Activated CD4-positive, alpha-beta T cell treated with anti-CD3 and anti-CD28 coated beads, Interleukin-2, amount 50 U/mL, for 4 hours (primary cell): ENCODE results near the gene IL17B.

Experiments used
- DNase-seq, 2 experiments: peaks; one replicate each; pipeline ENCODE4 v3.0.0-alpha.2; 2020

IL17B gene, protein sequence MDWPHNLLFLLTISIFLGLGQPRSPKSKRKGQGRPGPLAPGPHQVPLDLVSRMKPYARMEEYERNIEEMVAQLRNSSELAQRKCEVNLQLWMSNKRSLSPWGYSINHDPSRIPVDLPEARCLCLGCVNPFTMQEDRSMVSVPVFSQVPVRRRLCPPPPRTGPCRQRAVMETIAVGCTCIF

DNA sequence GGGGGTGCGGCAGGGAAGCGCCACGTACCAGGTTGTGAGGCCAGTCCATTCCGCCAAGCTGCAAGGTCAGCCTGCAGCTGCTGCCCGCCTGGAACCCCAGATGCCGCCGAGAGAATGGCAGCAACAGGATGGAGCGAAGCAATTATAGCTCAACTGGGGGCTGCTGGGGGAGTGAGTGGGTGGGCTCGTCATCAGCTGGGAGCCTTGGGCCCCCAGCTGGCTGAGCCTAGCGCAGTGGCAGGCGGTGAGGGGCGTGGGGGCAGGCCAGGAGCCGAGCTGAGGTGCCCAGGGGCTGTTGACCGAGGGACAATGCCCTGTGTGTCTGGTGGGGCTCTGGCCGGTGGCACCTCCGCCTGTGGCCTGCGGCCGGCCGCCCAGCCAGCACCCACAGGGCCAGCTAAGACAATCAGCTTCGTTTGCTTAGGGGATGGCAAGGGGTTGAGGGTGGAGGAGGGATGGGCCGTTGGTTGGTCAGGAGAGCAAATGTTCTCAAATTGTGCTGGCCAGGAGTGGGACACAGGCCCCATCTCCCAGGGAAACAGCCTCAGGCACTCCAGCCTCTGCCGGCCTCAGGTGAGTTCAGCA lies at the start of gene IL17B:
IL17B (minus strand) TSS at position 116 of the 585 bp plus-strand sequence; CDS start at position 49, 67 bp downstream.
- DNase-seq, result no peak

DNA sequence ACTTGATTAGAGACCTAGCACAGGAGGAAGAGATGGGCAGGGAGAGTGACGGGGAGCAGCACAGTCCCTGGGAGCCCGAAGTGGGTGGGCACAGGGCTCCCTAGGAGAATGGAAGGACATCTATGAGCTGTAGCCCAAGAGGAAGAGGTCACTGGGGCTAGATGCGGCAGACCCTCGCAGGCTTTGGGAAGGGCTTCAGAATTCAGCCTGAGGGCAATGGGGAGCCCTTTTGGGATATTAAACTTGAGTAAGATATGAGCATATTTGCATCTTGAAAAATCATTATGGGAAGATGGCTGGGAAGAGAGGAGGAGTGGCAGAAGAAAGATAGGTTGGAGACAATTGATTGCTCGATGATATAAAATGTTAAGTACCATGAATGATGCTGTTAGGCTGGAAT lies 48.9 kb upstream of the IL17B start:
- DNase-seq, result no peak

DNA sequence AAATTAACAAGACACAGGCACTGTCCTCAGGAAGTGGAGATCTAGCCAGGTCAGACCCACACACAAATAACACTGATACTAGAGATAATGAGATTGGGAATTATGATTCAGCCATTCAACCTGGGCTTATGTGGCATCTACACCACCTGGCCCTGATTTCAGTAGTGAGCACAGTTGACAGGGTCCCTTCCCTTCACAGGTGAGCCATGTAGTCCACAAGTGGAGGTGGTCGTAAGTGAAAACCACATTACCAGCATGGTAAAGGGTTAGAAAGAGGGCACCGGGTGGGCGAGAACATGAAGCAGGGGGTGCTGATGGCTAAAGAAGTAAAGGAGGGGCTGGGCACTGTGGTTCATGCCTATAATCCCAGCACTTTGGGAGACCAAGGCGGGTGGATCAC lies 48.3 kb upstream of the IL17B start:
- no peak for DNase-seq

DNA sequence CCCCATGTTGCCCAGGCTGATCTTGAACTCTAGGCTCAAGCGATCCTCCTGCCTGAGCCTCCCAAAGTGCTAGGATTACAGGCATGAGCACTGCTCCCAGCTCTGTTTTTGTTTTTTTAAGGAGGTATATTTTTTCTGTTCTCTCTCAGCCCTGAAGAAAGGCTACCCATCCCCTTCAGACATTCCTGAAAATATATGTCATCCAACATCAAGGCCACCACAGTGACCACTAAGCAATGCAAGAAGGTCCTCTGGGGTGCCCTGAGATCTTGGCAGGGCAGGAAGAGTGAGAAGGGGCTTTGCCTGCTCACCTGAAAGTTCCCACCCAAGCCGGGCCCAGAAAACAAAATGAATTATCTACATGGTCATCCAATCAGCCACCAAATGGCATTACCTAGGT lies 47.8 kb upstream of the IL17B start:
- no peak for DNase-seq

DNA sequence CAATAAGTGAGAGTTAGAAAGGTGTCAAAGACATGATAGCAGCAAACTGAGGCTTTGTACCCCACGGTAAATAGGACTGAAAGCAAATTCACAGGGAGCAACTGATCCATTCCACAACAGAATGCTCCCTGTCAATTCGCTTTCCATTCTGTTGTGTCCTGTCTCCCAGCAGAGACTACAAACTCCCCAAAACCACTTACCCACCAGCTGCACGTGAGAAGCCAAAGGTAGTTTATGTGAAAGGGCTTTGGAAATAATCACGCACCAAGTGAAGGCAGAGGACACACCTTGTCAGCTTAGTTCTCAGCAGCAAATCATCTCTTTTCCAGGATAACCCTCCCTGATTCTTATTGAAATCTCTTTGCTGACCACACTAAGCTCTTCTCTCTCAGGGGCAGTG lies 46.6 kb upstream of the IL17B start:
- DNase-seq, result no peak

DNA sequence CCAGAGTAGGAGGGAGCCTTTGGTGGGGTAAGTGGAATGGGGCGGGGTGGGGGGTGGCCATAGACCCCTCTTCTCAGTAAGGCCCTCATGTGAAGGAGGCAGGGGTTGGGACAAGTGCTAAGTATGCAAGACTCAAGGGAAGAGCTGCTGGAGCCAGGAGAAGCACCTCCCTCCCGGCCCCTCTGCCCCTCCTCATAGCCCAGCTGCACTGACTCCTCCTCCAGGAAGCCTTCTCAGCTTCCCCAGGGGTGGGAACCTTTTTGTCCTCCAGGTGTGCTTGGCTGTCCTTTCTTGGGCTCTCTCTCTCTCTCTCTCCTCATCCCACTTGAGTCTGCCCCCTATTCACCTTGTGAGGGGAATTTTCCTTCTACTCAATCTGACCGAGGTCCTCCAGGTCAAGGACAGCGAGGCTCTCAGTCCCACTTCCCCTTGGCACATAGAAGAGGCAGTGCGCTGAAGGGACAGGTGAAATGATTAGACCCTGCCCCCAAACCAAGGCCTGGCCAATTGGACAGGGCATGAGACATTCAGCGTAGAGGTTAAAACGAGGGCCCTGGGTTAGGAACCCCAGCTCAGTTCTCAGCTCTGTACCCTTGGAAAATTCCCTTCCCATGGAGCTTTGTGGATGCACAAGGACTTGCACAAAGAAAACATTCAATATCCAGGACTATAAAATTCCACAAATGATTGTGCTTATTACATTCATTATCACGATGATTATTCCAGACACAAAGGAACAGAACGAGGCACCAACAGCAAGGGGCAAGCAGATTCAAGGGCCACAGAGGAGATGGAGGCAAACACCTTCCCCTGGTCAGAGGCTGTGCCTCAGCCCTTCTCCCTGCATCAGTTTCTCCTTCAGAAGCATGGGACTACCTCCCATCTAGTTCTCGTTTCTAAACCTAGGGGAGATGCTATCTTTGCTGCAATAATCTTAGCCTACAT lies 45.6 kb upstream of the IL17B start:
- no peak for DNase-seq

DNA sequence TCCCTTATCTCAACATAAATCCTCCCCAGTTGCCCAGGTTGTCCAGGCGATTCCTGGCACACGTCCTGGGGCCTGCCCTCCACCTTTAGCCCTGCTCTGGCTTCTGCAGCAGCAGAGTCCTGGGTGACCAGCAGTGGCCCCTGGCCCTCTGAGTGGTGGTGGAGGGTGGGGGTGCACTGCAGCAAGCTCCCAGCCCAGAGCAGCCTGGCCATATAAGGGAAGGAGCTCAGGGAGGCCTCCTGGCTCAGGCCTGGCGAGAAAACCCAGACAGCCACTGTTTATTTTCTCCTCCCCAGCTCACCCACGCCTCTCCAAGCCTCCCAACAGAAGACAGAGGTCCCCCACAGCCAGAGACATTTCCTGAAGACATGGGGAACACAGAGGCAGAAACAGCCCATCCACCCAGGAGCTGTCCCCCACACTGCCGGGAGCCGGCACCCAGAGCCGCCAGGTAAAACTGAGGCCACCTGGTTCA lies 44.7 kb upstream of the IL17B start:
- no peak for DNase-seq

DNA sequence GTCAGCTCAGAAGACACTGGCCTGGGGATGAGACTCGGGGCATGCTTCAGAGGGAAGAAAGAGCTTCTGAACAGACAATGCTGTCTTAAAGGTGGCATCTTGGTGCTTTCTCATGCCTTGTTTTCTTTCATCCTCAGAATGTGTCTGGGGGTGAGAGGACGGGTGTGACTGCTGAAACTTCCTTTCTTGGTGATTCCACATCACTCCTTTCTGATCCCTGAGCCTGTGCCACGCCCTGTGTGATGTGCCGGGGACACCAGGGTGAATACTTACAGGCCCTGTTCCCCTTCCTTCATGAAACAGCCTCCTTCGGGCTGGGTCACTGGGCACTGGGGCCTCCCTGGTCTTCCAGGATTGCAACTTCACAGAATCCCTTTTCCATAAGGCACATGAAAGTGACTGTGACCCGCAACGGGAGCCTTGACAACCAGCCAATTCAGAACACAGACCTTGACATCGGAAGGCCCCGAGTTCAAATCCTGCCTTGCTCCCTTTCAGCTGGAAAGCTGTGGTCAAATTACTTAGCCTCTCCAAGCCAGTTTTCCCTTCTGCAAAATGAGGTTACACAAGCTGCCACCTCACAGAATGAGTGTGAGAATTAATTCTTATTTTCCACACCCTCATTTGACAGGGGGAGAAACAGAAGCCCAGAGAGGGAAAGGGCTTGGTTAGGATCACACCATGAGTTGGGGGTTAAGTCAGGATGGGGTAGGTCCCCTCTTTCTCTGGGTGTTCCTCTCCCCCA lies 44.1 kb upstream of the IL17B start:
- no peak for DNase-seq

DNA sequence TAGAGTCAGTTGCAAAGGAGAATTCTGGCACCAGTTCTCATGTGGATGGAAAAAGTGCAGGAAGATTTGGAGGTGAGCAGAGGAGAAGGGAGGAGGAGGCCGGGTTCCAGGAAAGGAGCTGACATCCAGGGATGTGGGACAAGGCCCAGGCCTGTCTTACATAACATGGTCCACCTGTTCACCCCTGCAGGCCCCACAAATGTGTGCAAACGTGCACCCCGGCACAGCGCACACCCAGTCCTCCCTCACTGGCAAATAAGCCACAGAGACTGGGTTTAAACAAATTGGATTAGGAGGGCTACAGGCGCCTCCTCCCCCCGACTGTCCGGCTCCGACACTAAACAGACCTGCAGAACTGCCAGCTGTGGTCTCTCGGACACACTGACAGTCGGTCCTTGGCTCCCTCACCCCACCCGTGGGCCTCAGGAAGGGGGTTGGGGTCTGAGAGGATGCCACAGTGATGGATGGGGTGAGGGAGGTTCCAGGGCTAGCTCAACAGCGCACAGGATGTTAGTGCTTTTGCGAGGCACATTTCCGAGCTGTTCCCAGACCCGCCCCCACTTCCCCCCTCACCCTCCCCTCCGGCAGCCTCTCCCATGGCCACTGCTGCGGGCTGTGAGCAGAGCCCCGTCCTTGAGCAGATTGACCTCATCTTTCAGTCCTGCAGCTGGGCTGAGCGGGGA lies 43.4 kb upstream of the IL17B start:
- DNase-seq, result no peak

DNA sequence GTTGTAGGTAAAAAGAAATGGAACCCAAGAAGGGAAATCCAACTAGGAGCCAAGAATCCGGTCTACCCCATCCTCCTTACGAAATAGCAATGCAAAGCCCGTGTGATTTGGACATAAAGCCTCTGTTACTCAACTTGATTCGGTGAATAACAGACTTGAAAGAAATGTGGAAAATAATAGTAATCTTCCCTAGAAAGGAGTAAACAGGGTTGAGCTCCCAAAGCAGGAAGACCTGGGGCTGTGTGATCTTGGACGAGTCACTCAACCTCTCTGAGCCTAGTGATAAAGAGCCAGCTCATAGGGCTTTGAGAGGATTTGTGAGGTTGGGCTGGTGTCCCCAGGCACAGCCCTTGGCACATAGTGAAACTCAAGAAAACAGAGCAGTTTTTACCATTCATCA lies 42.7 kb upstream of the IL17B start:
- DNase-seq, result no peak

DNA sequence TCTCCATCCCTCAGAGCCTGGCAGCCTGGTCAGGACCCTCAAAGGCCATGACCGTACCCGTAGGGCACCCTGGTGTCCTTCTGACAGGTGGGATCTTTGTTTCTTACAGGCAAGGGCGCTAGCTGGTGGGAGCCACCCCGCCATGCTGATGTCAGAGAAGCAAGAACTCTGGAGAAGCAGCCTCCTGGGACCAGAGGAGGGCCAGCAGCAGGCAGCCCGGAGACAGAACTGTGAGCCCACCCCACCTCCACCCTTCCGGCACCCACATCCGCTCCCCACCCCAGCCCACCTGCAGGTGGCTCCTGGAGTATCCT lies 42.2 kb upstream of the IL17B start:
- no peak for DNase-seq

DNA sequence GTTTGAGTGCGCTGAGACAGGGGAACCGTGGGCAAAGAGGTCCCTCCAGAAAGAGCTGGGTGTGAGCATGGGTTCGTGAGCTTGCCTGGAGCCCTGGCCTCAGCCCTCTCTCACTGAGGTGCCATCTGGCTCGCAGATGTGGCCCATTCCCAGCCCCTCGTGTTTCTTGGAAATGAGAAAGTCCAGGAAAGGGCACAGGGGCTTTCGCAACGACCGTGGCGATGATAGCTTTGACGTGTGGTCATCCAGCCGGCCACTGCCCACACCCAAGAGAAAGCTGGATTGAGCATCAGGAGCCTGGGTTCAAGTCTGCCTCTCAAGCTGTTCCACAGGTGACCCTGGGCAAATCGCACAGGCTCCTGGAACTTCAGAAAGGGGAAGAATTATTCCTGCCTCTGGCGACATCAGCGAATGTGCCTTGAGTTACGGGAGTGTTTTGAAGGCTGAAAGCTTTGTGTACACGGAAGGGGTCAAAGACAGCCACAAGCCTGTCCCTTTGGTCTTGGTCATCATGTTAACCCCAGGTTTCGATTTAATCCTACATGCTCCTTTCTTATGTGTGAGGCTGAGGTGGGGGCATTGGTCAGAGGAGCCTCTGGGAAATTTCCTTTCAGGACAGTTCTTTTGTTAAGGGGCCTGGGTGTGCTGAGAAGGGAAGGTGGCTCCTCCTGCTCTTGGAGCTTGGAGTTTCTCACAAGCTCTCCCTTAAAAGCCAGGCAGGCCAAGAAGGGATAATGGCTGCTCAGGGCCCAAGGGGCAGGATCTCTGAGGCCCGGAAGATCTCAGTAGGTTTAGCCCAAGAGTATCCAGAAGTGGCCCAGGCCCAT lies 41.7 kb upstream of the IL17B start:
- no peak for DNase-seq

DNA sequence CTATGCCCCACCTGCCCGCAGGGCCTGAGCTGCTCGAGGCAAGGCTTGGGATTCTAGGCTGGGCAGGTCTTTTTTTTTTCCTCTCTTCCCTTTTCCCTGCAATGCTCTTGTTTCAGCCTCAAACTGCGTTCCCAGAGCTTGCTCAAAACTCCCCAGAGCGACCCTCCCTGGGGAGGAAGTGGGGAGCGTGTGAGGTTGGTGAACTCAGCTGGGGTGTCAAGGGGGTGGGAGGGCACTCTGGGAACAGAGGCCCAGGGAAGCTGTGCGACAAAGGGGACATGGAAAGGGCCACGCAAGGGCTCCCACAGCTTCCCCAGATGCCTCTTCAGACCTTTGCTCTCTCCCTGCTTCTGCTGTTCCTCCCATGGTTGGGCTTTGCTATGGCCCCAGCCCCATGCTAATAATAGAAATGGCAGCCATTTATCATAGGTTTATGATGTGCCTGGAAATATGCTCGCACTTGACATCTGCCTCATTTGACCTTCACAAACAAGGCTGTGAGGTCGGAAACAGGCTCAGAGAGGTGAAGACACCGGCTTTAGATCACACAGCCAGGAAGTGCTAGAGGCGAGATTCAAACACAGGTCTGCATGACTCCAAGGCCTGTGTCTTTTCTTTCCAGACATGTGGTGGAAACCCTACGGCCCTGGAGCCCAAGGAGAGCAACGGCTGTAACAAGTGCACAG lies 40.9 kb upstream of the IL17B start:
- no peak for DNase-seq

DNA sequence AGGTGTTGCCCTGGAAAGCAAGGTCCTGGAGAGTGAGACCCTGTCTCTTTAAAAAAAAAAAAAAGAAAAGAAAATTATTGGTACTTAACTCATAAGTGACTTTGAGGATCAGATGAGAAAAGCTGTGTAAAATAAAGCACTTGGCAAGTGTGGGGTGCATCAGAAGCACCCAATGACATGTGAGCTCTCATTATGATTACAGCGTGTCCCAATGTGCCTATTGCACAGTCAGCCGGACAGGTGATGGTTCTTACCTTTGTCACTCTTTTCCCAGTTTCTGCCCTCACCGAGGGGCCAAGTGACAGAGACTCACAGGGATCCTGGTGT lies 40.4 kb upstream of the IL17B start:
- no peak for DNase-seq

DNA sequence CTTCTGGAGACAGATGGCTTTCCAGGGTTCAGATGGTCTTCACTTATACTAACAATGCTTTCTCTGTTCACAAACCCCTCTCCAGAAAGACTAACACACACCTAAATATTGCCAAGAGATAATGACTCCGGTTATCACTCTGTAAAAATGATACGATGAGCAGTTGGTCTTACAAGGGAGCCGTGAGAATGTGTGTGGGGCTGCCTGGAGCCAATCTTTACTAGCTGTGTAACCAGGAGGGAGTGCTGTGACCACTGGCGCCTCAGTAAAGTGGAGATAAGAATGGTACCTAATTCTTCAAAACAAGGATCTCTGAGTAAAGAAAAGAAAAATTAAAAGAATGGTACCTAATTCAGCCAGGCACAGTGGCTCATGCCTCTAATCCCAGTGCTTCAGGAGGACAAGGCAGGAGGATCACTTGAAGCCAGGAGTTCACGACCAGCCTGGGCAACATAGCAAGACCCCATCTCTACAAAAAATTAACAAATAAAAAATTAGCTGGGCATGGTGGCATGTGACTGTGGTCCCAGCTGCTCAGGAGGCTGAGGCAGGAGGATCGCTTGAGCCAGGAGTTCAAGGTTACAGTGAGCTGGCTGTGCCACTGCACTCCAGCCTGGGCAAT lies 39.9 kb upstream of the IL17B start:
- DNase-seq, result no peak

DNA sequence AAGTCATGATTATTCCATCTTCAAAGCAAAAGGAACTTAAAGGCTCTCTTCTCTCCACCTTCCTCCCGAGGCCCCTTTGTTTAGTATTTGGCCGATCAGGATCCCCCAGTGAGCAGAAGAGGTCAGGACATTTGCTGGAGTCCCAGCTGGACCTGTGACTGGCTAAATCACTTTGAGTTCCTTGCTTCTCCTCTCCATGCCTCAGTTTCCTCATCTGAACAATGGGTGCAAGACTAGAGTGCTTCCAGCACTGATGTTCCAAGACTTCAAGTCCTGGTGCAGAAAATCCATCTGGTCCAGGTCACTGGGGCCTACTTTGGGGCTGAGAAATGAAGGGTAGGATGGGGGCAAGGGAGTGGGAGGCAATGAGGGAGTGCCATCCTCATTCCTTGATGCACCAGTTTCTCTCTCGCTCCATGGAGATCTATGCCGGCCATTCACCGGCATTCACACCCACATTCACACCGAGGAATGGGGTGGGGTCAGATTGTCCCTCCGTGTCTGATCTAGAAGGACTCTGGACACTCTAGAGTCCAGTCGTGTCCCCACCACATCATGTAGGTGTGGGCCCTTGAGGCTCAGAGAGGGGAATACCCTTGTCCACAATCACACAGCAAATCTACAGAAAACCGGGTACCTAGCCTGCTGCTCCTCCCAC lies 38.7 kb upstream of the IL17B start:
- no peak for DNase-seq

DNA sequence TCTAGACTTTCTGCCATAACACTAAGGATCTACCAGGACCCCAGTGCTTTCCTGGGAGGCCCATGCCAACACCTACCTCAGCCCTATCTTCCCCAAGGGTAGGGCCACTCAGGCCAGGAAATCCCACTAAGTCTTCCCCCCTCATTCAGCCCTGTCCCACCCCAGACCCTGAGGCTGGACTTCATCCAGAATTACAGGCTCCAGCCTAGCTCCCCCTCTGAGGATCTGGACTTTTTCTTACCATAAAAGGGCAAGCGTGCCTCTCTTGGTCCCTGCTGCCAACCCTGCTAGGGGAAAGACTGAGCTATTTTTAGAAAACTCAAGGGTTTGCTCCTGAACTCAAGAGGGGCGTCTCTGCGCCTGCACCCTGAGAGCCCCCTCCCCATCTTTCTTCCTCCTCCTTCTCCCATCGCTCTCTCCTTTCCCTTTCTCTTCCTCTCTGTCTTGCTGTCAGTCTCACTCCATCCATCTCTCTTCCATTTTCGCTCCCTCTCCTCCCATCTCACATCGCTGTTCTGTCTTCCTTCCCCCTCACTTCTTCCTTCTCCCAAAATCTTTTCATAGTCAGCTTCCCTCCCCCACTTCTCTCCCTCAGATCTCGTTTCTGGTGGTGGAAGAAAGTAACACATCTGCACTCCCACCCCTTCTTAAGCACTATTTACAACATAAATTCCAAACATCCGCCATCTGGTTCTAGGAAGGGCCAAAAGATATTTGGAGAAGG lies 38.1 kb upstream of the IL17B start:
- DNase-seq, result no peak

DNA sequence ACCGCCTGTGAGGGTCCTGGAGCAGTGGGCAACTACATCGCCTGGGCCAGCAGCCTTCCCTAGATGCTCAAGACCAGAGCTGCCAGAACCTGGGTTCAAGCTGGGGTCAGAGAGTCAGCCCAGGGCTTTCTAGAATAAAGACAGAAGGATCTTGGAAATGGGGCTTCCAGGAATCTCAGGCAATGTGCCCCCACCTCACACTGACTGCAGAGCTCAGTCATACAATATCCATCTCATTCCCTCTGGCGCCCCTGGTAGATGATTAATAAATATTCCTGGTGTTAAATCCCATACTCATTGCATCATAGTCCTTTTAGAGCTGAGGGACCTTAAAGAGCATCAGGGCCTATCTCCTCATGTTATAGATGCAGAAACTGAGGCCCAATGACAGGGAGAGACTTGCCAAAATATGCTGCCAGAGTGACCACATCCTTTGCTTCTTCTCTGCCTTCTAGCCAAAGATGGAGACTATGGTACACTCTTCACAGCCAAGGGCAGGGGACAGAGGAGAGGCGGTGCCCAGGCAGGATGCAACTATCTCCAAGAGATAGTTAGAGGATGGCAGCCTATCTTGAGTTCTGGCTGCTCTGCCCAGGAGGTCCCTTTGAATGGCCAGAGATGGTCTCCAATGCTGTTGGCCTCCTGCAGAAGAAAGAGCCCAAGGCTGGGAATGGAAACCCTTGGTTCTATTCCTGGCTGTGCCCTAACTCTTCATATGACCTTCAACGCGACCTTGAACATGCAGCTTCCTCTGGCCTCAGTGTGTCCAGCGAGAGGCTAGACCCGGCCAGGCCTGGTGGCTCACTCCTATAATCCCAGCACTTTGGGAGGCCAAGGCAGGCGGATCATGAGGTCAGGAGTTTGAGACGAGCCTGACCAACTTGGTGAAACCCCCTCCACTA lies 36.2 kb upstream of the IL17B start:
- no peak for DNase-seq
